NCI-H128 (cell line): ENCODE results near the gene SLC4A5.

ENCODE experiments used
- DNase-seq: peaks from one replicate; lab custom pipeline; 2025; ENCODE audit not compliant: unreplicated experiment; lab: John Stamatoyannopoulos, UW

SLC4A5 gene

GRCh38 chr2:74343316-74343715 is at the start of gene SLC4A5:
SLC4A5 (minus strand) TSS chr2:74343416; CDS start chr2:74315023, 28,393 bp downstream.
- DNase-seq, result no peak

GRCh38 chr2:74392449-74392743 is 49.2 kb upstream of the SLC4A5 start:
- DNase-seq, result no peak

- DNase-seq, result peak; percentile 91
These were observed 48.6 kb upstream of the SLC4A5 start for GRCh38 chr2:74391580-74392448.

- DNase-seq, result no peak
These were observed 48.0 kb upstream of the SLC4A5 start for GRCh38 chr2:74391209-74391579.

GRCh38 chr2:74390606-74391005 is 47.4 kb upstream of the SLC4A5 start:
- DNase-seq, result no peak

- no peak for DNase-seq
These were observed 44.1 kb upstream of the SLC4A5 start for GRCh38 chr2:74387346-74387745.

- DNase-seq, result no peak
These were observed 42.2 kb upstream of the SLC4A5 start for GRCh38 chr2:74385396-74385795.

GRCh38 chr2:74384051-74384450 is 40.8 kb upstream of the SLC4A5 start:
- DNase-seq, result no peak

GRCh38 chr2:74383254-74383653 is 40.0 kb upstream of the SLC4A5 start:
- no peak for DNase-seq

- DNase-seq, result no peak
These were observed 38.5 kb upstream of the SLC4A5 start for GRCh38 chr2:74381751-74382150.

GRCh38 chr2:74379851-74380789 is 36.9 kb upstream of the SLC4A5 start, which contains the start of gene DCTN1:
DCTN1 (minus strand) TSS chr2:74380311; CDS start chr2:74380037, 274 bp downstream.
- DNase-seq, result no peak

- no peak for DNase-seq
These were observed 34.8 kb upstream of the SLC4A5 start for GRCh38 chr2:74378007-74378406.

- no peak for DNase-seq
These were observed 32.6 kb upstream of the SLC4A5 start for GRCh38 chr2:74375838-74376237.

GRCh38 chr2:74374509-74375205 is 31.4 kb upstream of the SLC4A5 start:
- DNase-seq, result peak; percentile 76

GRCh38 chr2:74373985-74374384 is 30.8 kb upstream of the SLC4A5 start:
- DNase-seq, result no peak

- DNase-seq, result peak; percentile 64
These were observed 30.0 kb upstream of the SLC4A5 start for GRCh38 chr2:74373221-74373676.

GRCh38 chr2:74372674-74373073 is 29.5 kb upstream of the SLC4A5 start:
- DNase-seq, result no peak

GRCh38 chr2:74371421-74371820 is 28.2 kb upstream of the SLC4A5 start:
- no peak for DNase-seq

- no peak for DNase-seq
These were observed 26.8 kb upstream of the SLC4A5 start for GRCh38 chr2:74369976-74370375.

GRCh38 chr2:74368499-74368898 is 25.3 kb upstream of the SLC4A5 start:
- DNase-seq, result no peak

- no peak for DNase-seq
These were observed 24.6 kb upstream of the SLC4A5 start for GRCh38 chr2:74367789-74368188.
